SU-DHL-6 (cell line): ENCODE measurements around the gene CMSS1.

Experiments used
- CTCF ChIP-seq: fragments of 200-600 bp; sonication (generic); IDR thresholded peaks from one replicate; pipeline ENCODE4 v1.5.1; 2017; ENCODE audit warnings: antibody characterized with exemption, mild to moderate bottlenecking, low read length, moderate library complexity; ENCODE audit not compliant: insufficient read depth, poor library complexity, severe bottlenecking
- EZH2phosphoT487 ChIP-seq: fragments of 200-600 bp; sonication (generic), shearing (Covaris generic); conservative IDR thresholded peaks from 2 replicates; pipeline ENCODE4 v1.6.1; 2018; ENCODE audit warnings: mild to moderate bottlenecking, antibody characterized with exemption, low read length, moderate library complexity, mixed read lengths

- TF ChIP-seq CTCF (no peak), EZH2phosphoT487 (no peak)
These were observed 139.6 kb downstream of the CMSS1 start for GRCh38 chr3:99957151-99957796.
